NCI-H446 (cell line): ENCODE data around the gene SAP30L.

Source experiments
- DNase-seq, 2 experiments: peaks; one replicate each; lab custom pipeline; 2025; lab: John Stamatoyannopoulos, UW

The SAP30L gene

GRCh38 chr5:154445422-154446194 lies at the start of gene SAP30L:
Gene SAP30L, plus strand, starts transcription at chr5:154445997. Its CDS starts 608 bp downstream, at chr5:154446605.
- DNase-seq = peak; percentile 66 to 95

GRCh38 chr5:154396128-154396527 lies 49.7 kb upstream of the SAP30L start:
- no peak for DNase-seq

GRCh38 chr5:154397652-154398406 lies 48.0 kb upstream of the SAP30L start:
- DNase-seq = no peak

GRCh38 chr5:154400678-154401077 lies 45.1 kb upstream of the SAP30L start:
- DNase-seq = no peak

- DNase-seq = no peak
Measured at GRCh38 chr5:154401355-154401754, 44.4 kb upstream of the SAP30L start.

GRCh38 chr5:154401931-154402330 lies 43.9 kb upstream of the SAP30L start:
- DNase-seq = no peak

- DNase-seq = no peak
Measured at GRCh38 chr5:154402611-154403010, 43.2 kb upstream of the SAP30L start.

GRCh38 chr5:154403234-154403633 lies 42.6 kb upstream of the SAP30L start:
- no peak for DNase-seq

GRCh38 chr5:154403776-154404387 lies 41.9 kb upstream of the SAP30L start:
- DNase-seq = no peak

- peak; percentile 51 to 75 for DNase-seq
Measured at GRCh38 chr5:154405078-154405792, 40.6 kb upstream of the SAP30L start.

GRCh38 chr5:154406231-154406630 lies 39.6 kb upstream of the SAP30L start:
- DNase-seq = no peak

GRCh38 chr5:154406826-154407225 lies 39.0 kb upstream of the SAP30L start:
- DNase-seq = no peak

- peak; percentile 5 to 72 for DNase-seq
Measured at GRCh38 chr5:154408811-154409210, 37.0 kb upstream of the SAP30L start.

- DNase-seq = no peak
Measured at GRCh38 chr5:154409230-154409840, 36.5 kb upstream of the SAP30L start.

- no peak for DNase-seq
Measured at GRCh38 chr5:154410008-154410407, 35.8 kb upstream of the SAP30L start.

GRCh38 chr5:154410786-154411185 lies 35.0 kb upstream of the SAP30L start:
- DNase-seq = no peak

- no peak for DNase-seq
Measured at GRCh38 chr5:154411338-154411737, 34.5 kb upstream of the SAP30L start.

- no peak for DNase-seq
Measured at GRCh38 chr5:154412316-154412715, 33.5 kb upstream of the SAP30L start.

- no peak for DNase-seq
Measured at GRCh38 chr5:154412925-154413324, 32.9 kb upstream of the SAP30L start.

GRCh38 chr5:154415114-154415513 lies 30.7 kb upstream of the SAP30L start:
- DNase-seq = no peak

- DNase-seq = peak; percentile 33 to 71
Measured at GRCh38 chr5:154418344-154418820, 27.4 kb upstream of the SAP30L start.

GRCh38 chr5:154419236-154419635 lies 26.6 kb upstream of the SAP30L start:
- DNase-seq = no peak
